HEK293 (cell line): ENCODE measurements around the gene DOCK1.

Experiments used
- CTCF ChIA-PET: fragments of 350-600 bp; formaldehyde crosslinking; extraction: SDS; loops from one replicate; lab custom pipeline; 2021; ENCODE audit warnings: antibody characterized with exemption; lab: Yijun Ruan, JAX
- POLR2A ChIA-PET: fragments of 300-600 bp; formaldehyde crosslinking; extraction: SDS; loops from one replicate; lab custom pipeline; 2020; ENCODE audit warnings: antibody characterized with exemption, inconsistent platforms; lab: Yijun Ruan, JAX
- H3K27ac ChIP-seq: fragments of 200-500 bp; sonication (Bioruptor generic); 2 replicates; pipeline ENCODE4 v1.5.1; 2014; ENCODE audit warnings: low read depth, low read length, control low read depth, inconsistent platforms; ENCODE audit errors: extremely low read depth
- H3K36me3 ChIP-seq, 2 experiments: fragments of 200-500 bp in 1 of 2; sonication (Bioruptor generic) in 1 of 2; 1 replicate in 1 of 2; 2 replicates in 1 of 2; pipeline ENCODE4 v1.5.1; 2014 to 2017; ENCODE audit warnings: inconsistent platforms in 2 of 2, low read length in 2 of 2; ENCODE audit not compliant: control insufficient read depth in 2 of 2, insufficient read depth in 1 of 2
- H3K4me1 ChIP-seq: fragments of 200-500 bp; sonication (Bioruptor generic); 2 replicates; pipeline ENCODE4 v1.5.1; 2014; ENCODE audit warnings: mild to moderate bottlenecking, low read length, inconsistent platforms; ENCODE audit not compliant: control insufficient read depth, insufficient read depth
- H3K4me3 ChIP-seq: 2 replicates; pipeline ENCODE4 v1.5.1; 2011; ENCODE audit warnings: low read depth, mild to moderate bottlenecking, control low read depth, low read length, moderate library complexity
- H3K9me3 ChIP-seq: fragments of 200-500 bp; sonication (Bioruptor generic); 2 replicates; pipeline ENCODE4 v1.5.1; 2014; ENCODE audit warnings: low read depth, low read length, inconsistent platforms; ENCODE audit not compliant: control insufficient read depth, insufficient read depth
- AEBP2 ChIP-seq: fragments of 450-650 bp; formaldehyde crosslinking; IDR thresholded peaks from 2 replicates; pipeline ENCODE4 v1.5.1; 2016; ENCODE audit warnings: missing biosample characterization, missing genetic modification characterization, borderline replicate concordance
- GFI1B ChIP-seq: fragments of 450-650 bp; formaldehyde crosslinking; IDR thresholded peaks from 2 replicates; pipeline ENCODE4 v1.5.1; 2016; ENCODE audit warnings: missing biosample characterization, missing genetic modification characterization
- GLI2 ChIP-seq: fragments of 450-650 bp; formaldehyde crosslinking; IDR thresholded peaks from 2 replicates; pipeline ENCODE4; 2017; ENCODE audit warnings: missing biosample characterization, missing genetic modification characterization, low read depth, borderline replicate concordance
- KLF9 ChIP-seq: fragments of 450-650 bp; formaldehyde crosslinking; IDR thresholded peaks from 2 replicates; pipeline ENCODE4 v1.5.1; 2016; ENCODE audit warnings: missing biosample characterization, missing genetic modification characterization, low read depth
- OVOL3 ChIP-seq: fragments of 450-650 bp; formaldehyde crosslinking; IDR thresholded peaks from 2 replicates; pipeline ENCODE4 v1.5.1; 2016; ENCODE audit warnings: missing biosample characterization, missing genetic modification characterization
- PRDM10 ChIP-seq: fragments of 450-650 bp; formaldehyde crosslinking; IDR thresholded peaks from 2 replicates; pipeline ENCODE4 v1.5.1; 2016; ENCODE audit warnings: missing biosample characterization, missing genetic modification characterization
- SCRT1 ChIP-seq: fragments of 450-650 bp; formaldehyde crosslinking; IDR thresholded peaks from 2 replicates; pipeline ENCODE4 v1.5.1; 2016; ENCODE audit warnings: missing biosample characterization, missing genetic modification characterization, borderline replicate concordance
- SP7 ChIP-seq: fragments of 450-650 bp; formaldehyde crosslinking; IDR thresholded peaks from 2 replicates; pipeline ENCODE4 v1.5.1; 2016; ENCODE audit warnings: missing biosample characterization, missing genetic modification characterization
- ZBTB20 ChIP-seq: fragments of 450-650 bp; formaldehyde crosslinking; IDR thresholded peaks from 2 replicates; pipeline ENCODE4 v1.5.1; 2016; ENCODE audit warnings: missing biosample characterization, missing genetic modification characterization
- ZBTB48 ChIP-seq: fragments of 450-650 bp; formaldehyde crosslinking; IDR thresholded peaks from 2 replicates; pipeline ENCODE4 v1.5.1; 2016; ENCODE audit warnings: missing biosample characterization, missing genetic modification characterization
- ZNF211 ChIP-seq: fragments of 450-650 bp; formaldehyde crosslinking; IDR thresholded peaks from 2 replicates; pipeline ENCODE4 v1.5.1; 2016; ENCODE audit warnings: low read depth, missing biosample characterization, missing genetic modification characterization
- ZNF239 ChIP-seq: fragments of 450-650 bp; formaldehyde crosslinking; IDR thresholded peaks from 2 replicates; pipeline ENCODE4 v1.5.1; 2016; ENCODE audit warnings: missing biosample characterization, missing genetic modification characterization
- ZNF266 ChIP-seq: fragments of 450-650 bp; formaldehyde crosslinking; IDR thresholded peaks from 2 replicates; pipeline ENCODE4 v1.5.1; 2016; ENCODE audit warnings: missing biosample characterization, missing genetic modification characterization, low read depth
- ZNF280C ChIP-seq: fragments of 450-650 bp; formaldehyde crosslinking; IDR thresholded peaks from 2 replicates; pipeline ENCODE4 v1.5.1; 2016; ENCODE audit warnings: missing biosample characterization, missing genetic modification characterization
- ZNF311 ChIP-seq: fragments of 450-650 bp; formaldehyde crosslinking; IDR thresholded peaks from 2 replicates; pipeline ENCODE4 v1.5.1; 2017; ENCODE audit warnings: missing biosample characterization, missing genetic modification characterization, borderline replicate concordance
- ZNF335 ChIP-seq: fragments of 450-650 bp; formaldehyde crosslinking; conservative IDR thresholded peaks from 2 replicates; pipeline ENCODE4 v1.5.1; 2016; ENCODE audit warnings: missing biosample characterization, missing genetic modification characterization
- ZNF362 ChIP-seq: fragments of 450-650 bp; formaldehyde crosslinking; IDR thresholded peaks from 2 replicates; pipeline ENCODE4 v1.5.1; 2016; ENCODE audit warnings: missing biosample characterization, missing genetic modification characterization
- ZNF423 ChIP-seq: fragments of 450-650 bp; formaldehyde crosslinking; IDR thresholded peaks from 2 replicates; pipeline ENCODE4 v1.5.1; 2016; ENCODE audit warnings: missing biosample characterization, missing genetic modification characterization
- ZNF473 ChIP-seq: fragments of 450-650 bp; formaldehyde crosslinking; IDR thresholded peaks from 2 replicates; pipeline ENCODE4 v1.5.1; 2017; ENCODE audit warnings: missing biosample characterization, missing genetic modification characterization
- ZNF585B ChIP-seq: fragments of 450-650 bp; formaldehyde crosslinking; IDR thresholded peaks from 2 replicates; pipeline ENCODE4 v1.5.1; 2016; ENCODE audit warnings: missing biosample characterization, missing genetic modification characterization
- ZNF639 ChIP-seq: fragments of 450-650 bp; formaldehyde crosslinking; IDR thresholded peaks from 2 replicates; pipeline ENCODE4 v1.5.1; 2016; ENCODE audit warnings: missing biosample characterization, missing genetic modification characterization
- ZNF670 ChIP-seq: fragments of 450-650 bp; formaldehyde crosslinking; IDR thresholded peaks from 2 replicates; pipeline ENCODE4 v1.5.1; 2016; ENCODE audit warnings: missing biosample characterization, missing genetic modification characterization, low read depth
- ZNF677 ChIP-seq: fragments of 450-650 bp; IDR thresholded peaks from 2 replicates; pipeline ENCODE4 v1.5.0; 2018; ENCODE audit warnings: missing biosample characterization, mild to moderate bottlenecking, missing genetic modification characterization, moderate library complexity
- TF ChIP-seq, protein P1 (sequence below): fragments of 450-650 bp; IDR thresholded peaks from 2 replicates; pipeline ENCODE4 v1.5.1; 2018; ENCODE audit warnings: missing biosample characterization, mild to moderate bottlenecking, missing genetic modification characterization

Gene DOCK1

GRCh38 chr10:127119936-127120335 is 214.7 kb downstream of the DOCK1 start:
- H3K4me1 ChIP-seq = no peaks in the 10 kb centered on the region
- TF ChIP-seq ZNF239 (tag by site-specific recombination) (no peak), OVOL3 (tag by site-specific recombination) (no peak), ZNF585B (no peak), ZBTB20 (no peak), ZNF280C (no peak), KLF9 (no peak), ZNF670 (tag by site-specific recombination) (no peak), AEBP2 (tag by site-specific recombination) (no peak), ZNF311 (tag by site-specific recombination) (no peak), ZNF639 (tag by site-specific recombination) (no peak), ZNF266 (tag by site-specific recombination) (no peak), ZNF362 (no peak)
- H3K27ac ChIP-seq = no peak overlapping the region
- H3K4me3 ChIP-seq = no peak overlapping the region
- H3K9me3 ChIP-seq = no peaks in the 10 kb centered on the region
- ChIA-PET CTCF (no interaction called here), POLR2A (no interaction called here)
- no peaks in the 10 kb centered on the region for H3K36me3 ChIP-seq

DNA sequence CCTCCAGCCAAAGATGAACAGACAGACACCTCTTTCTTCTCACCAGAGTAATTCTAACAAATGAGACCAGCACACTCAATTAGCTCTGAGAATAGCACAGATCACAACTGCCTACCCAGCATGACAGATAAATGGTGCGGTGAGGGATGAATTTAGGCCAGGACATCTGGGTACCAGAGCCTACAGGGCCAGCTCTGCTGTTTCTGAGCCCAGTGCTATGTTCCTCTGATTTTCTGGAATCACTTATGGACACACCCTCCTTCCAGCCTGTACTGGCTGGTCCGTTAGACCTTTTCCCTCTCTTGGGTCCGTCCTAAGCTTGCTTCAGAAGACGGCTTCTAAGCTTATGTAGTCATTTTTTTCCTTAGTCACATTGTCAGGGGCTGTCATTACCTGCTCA is 217.6 kb downstream of the DOCK1 start:
- no peak overlapping the region for H3K27ac ChIP-seq
- H3K4me3 ChIP-seq = no peak overlapping the region
- ChIA-PET POLR2A (no interaction called here), CTCF (no interaction called here)
- no peaks in the 10 kb centered on the region for H3K4me1 ChIP-seq
- H3K9me3 ChIP-seq = no peaks in the 10 kb centered on the region
- H3K36me3 ChIP-seq = peaks cover 0 to 13% of the 10 kb centered on the region in 2 experiments; a peak in 1 of 3 replicates
- TF ChIP-seq ZNF677 (tag by site-specific recombination) (no peak), ZNF211 (tag by site-specific recombination) (no peak), ZNF473 (tag by site-specific recombination) (no peak), ZBTB48 (tag by site-specific recombination) (no peak), ZNF423 (tag by site-specific recombination) (no peak), ZNF335 (tag by site-specific recombination) (no peak), SCRT1 (no peak), SP7 (tag by site-specific recombination) (no peak), PRDM10 (tag by site-specific recombination) (no peak), GLI2 (tag by site-specific recombination) (no peak), GFI1B (tag by site-specific recombination) (no peak)
- TF ChIP-seq, protein P1, sequence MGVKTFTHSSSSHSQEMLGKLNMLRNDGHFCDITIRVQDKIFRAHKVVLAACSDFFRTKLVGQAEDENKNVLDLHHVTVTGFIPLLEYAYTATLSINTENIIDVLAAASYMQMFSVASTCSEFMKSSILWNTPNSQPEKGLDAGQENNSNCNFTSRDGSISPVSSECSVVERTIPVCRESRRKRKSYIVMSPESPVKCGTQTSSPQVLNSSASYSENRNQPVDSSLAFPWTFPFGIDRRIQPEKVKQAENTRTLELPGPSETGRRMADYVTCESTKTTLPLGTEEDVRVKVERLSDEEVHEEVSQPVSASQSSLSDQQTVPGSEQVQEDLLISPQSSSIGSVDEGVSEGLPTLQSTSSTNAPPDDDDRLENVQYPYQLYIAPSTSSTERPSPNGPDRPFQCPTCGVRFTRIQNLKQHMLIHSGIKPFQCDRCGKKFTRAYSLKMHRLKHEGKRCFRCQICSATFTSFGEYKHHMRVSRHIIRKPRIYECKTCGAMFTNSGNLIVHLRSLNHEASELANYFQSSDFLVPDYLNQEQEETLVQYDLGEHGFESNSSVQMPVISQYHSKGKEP (tag by site-specific recombination) = no peak
